GM10847 (cell line): Measurements from ENCODE around the gene FAM174C.

Experiments used
- POLR2A ChIP-seq: IDR thresholded peaks from 2 replicates; pipeline ENCODE4 v1.6.1; 2011; ENCODE audit not compliant: insufficient read length; ENCODE audit errors: extremely low read depth

Gene FAM174C

GRCh38 chr19:1279782-1280341 lies 4.5 kb downstream of the FAM174C start:
- TF ChIP-seq POLR2A, result no peak

- TF ChIP-seq POLR2A, result no peak
These were observed 5.6 kb downstream of the FAM174C start for GRCh38 chr19:1280636-1281568.

DNA sequence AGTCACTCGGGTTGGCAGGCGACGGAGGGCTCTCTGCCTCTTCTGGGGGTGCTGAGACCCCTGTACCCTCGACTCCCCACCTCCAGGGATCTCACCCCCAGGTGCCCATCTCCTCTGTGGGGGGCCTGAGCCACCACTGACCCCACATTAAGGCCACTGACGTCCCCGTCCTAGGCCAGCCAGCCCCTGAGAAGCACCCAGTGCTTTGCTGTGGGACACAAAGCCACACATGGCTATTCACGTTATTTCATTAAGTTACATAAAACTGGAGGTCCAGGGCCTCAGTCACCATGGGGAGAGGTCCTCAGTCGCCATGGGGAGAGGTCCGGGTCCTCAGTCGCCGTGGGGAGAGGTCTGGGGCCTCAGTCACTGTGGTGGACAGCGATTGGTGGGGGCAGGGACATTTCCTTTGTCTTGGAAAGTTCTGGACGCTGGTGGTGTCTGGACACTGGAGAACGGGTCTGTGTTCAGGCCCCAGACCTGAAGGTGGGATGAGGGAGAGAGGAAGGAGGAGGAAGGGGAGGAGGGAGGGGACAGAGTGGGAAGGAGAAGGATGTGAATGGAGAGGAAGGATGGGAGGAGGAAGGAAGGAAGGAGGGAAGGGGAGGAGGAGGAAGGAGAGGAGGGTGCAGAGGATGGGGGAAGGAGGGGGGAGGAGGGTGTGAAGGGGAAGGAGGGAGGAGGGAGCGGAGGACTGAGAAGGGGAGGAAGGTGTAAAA lies 6.4 kb downstream of the FAM174C start:
- no peak for TF ChIP-seq POLR2A

DNA sequence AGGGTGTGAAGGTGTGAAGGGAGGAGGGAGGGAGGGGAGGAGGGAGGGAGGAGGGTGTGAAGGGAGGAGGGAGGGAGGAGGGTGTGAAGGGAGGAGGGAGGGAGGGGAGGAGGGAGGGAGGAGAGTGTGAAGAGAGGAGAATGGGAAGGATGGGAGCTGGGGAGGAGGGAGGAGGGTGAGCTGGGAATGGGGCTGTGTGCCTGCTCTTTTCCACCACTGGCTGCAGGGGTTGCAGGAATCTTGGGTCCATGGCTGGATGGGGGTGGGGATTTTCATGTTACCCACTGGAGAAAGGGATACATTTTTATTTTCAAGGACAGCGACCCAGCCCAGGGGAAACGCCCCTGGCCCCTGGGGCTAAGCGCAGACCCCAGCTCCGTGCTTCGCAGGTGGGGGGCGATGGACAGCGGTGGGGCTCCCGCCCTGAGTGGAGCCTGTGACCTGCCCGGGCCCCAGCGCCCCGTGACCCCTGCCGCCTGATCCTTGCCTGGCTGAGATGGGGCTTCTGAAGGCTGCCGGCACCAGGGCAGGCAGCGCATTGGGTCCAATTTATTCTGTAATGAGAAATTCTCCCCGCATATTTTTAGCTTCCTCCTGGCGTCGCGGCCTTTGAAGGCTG lies 7.4 kb downstream of the FAM174C start:
- no peak for TF ChIP-seq POLR2A

DNA sequence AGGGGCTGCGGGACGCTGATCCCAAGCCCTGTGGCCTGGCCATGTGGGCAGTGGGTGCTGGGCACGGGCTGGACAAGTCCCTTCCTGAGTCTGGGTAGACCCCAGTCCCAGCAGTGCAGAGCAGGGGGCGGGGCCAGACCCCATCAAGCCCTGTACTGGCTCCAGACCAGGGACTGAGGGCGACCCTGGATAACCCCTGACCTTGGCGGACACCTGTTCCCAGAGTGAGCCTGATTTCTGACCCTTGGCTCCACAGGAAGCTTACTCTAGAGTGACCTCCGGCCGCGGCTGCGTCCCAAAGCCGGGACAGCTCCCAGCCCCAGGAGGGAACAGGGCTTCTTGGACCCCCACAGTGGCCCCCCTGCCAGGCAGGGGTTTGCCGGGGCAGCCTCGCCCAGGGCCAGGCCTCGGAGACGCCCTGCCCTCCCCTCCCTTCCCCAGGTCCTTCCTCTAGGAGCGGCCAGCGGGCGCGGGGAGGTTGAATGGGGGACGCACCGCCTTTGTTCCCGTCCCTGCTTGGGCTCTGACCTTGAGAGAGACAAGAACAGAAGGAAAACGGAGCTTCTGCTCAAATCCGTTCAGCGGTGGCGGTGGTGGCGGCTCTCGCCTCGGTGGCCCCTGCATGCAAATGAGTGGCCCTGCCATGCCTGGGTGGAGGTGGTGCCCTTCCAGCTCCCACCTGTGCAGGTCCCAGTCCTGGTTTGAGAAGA lies 8.0 kb downstream of the FAM174C start:
- no peak for TF ChIP-seq POLR2A

- no peak for TF ChIP-seq POLR2A
These were observed 8.6 kb downstream of the FAM174C start for GRCh38 chr19:1283917-1284292.

DNA sequence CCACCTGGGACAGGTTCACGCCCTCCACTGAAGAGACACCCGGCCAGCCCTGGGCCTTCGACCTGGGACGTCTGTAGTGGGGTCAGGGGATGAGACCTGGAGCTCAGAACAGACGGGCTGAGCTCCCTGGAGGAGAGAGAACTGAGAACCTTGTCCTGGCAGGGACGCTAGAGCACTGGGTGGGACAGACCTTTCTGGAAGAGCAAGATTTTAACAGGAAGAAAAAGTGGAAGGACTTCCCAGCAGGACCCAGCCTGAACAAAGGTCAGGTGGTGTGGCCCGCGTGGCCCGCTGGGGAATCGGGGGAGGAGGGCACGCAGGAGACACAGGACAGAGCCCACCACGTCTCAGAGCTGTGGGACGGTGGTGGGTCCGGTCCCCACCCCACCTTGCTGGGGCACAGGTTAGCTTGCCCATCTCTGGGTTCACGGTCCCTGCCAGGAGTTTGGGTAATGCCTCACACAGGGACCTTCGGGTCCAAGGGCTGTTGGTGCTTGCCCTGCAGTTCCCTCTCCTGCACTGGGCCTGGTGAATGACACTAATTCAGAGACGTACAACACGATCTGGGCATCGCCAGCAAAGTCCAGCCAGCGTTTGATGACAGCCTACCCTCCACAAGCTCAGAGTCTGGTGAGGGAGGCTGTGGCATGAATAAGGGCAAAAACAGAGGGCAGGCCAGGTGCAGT lies 9.1 kb downstream of the FAM174C start:
- no peak for TF ChIP-seq POLR2A

GRCh38 chr19:1284979-1285736 lies 9.8 kb downstream of the FAM174C start:
- no peak for TF ChIP-seq POLR2A

DNA sequence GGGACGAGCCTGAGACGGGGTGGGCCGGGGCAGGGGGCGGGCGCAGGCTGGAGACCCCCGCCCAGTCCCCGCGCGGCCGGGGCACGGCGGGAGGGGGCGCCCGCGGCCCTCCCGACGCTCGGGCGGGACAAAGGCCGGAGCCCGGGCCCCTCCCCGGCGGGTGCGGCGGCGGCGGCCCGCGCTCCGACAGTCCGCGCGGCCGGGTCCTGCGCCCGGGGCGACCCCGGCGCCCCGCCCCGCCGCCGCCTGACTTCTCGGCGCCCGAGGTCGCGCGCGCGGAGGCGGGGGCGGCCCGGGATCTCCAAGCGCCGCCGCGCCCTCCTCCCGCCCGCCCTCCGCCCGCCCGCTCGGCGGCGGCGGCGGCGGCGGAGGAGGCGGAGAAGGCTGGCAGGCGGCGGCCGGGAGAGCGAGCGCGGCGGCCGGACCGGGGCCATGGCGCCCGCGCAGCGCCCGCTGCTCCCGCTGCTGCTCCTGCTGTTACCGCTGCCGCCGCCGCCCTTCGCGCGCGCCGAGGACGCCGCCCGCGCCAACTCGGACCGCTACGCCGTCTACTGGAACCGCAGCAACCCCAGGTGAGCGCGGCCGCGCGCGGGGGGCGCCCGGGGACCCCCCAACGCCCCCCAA lies 10.5 kb downstream of the FAM174C start, which contains the start of gene EFNA2:
Gene EFNA2, plus strand, starts transcription at position 137 of the 624 bp plus-strand sequence. Its CDS starts 296 bp downstream, at position 433.
- no peak for TF ChIP-seq POLR2A

DNA sequence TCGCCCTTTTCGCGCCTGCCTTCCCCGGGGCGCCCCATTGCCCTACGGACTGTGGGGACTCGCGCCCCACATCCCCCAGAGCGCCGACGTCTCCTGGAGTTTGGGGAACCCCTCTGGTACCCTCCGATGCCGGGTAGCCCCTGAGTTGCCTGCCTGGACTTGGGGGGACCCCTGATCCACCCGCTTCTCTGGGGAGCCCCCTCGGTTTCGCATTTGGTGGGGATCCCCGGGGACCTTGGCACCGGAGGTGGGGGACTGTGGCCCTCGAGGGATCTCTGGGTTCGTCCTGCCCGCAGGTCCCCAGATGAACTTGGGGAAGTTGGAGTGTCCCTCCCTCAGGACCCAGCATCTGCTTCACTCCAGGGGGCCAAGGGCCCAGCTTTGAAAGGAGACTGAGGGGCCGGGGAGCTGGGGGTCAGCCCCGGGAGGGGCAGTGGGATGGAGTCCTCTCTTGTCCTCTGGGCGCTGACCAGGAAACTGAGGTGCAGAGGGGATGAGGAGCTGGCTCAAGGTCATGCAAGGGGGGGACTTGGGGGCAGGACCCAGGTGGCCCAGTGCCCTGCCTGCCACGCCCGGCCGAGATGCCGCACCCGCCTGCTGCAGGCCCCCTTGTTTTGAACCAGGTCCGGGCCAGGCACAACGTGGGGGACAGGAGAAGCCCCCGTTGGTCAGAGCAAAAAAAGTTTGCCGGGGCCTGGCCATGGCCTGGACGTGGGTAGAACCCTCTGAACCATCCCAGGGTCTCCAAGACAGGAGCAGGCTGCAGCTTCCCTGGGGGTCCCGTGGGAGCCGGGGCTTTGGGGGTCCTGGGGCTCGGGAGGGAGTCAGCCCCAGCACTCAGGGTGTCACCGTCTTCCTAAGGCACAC lies 11.4 kb downstream of the FAM174C start:
- TF ChIP-seq POLR2A, result no peak

- no peak for TF ChIP-seq POLR2A
These were observed 12.3 kb downstream of the FAM174C start for GRCh38 chr19:1287354-1288225.
